Measurements from ENCODE around the gene INTU. TPM values are rescaled to one million over a fixed set of nuclear protein-coding genes. Genes with fewer than 3 reads are reported as not detected.

Gene INTU
- total RNA-seq, 4 donors from 2014 or later, result 10.5 to 28.8 (median 18.0) TPM

DNA sequence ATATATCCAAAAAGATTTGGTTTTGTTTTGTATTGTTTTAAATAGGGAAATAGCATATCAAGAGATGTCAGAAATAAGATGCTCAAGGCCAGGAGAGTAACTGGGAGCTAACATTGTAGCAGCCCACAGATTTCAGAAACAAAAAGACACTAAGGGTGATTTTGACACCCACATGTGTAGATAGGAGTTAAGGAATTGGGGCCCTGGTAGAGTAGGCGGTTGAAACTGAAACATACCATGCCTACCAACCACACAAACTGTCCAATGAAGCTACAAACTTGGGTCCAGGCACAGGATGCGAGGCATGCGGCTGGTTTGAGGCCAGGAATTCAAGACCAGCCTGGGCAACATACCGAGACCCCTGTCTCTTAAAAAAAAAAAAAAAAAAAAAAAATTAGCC, 143.1 kb downstream of the INTU start:
- Histone ChIP-seq H3K4me1 (no peaks in the 10 kb centered on the region), H3K27me3 (no peaks in the 10 kb centered on the region), H3K27ac (no peak overlapping the region), H3K9me3 (no peaks in the 10 kb centered on the region), H3K36me3 (no peaks in the 10 kb centered on the region), H3K4me3 (no peak overlapping the region)
- TF ChIP-seq, protein P1, sequence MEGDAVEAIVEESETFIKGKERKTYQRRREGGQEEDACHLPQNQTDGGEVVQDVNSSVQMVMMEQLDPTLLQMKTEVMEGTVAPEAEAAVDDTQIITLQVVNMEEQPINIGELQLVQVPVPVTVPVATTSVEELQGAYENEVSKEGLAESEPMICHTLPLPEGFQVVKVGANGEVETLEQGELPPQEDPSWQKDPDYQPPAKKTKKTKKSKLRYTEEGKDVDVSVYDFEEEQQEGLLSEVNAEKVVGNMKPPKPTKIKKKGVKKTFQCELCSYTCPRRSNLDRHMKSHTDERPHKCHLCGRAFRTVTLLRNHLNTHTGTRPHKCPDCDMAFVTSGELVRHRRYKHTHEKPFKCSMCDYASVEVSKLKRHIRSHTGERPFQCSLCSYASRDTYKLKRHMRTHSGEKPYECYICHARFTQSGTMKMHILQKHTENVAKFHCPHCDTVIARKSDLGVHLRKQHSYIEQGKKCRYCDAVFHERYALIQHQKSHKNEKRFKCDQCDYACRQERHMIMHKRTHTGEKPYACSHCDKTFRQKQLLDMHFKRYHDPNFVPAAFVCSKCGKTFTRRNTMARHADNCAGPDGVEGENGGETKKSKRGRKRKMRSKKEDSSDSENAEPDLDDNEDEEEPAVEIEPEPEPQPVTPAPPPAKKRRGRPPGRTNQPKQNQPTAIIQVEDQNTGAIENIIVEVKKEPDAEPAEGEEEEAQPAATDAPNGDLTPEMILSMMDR (IDR thresholded peaks at IDR 0.05), result no peak
- TF ChIP-seq EP300 (IDR thresholded peaks at IDR 0.05), result no peak
- no peak for TF ChIP-seq POLR2A (IDR thresholded peaks at IDR 0.05)
- 94 to 99% methylated on average over 4 of the region's 4 CpGs for WGBS, 2 donors
- DNase-seq (ENCODE audit: low spot score in 2 of 2), result no peak

Other genes with a start within 250 kb of the INTU start
- not detected for gene SLC25A31, start 97.4 kb downstream of the INTU start, total RNA-seq
- 1 to 10 TPM; 3.3 to 7.6 (median 5.3) TPM for gene HSPA4L, start 149.4 kb downstream of the INTU start, total RNA-seq
- 1 to 10 TPM in 1 of 4 donors, under 1 TPM in 3; 0.44 to 2.0 (median 0.76) TPM for gene PLK4, start 247.9 kb downstream of the INTU start, total RNA-seq

Data from tibial nerve (tissue), 4 donors.